ENCODE results near the gene ADAMTS20.

DNA sequence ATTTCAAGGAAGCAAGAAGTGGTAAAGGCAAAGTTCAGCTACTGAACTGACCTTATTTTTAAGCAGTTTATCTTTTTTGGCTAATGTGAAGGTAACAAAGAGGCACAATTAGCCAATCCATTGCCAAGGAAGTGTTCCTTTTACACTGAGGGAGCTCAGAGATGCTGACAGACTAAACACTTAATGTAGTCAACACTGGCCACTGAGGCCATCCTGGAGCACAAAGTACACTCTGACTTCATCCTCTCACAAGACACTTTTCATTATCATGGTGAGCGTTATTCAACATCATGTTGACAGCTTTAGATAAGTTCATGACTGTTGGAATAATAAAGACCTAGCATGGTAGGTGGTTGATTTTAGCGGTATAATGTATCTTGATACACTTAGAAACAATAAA lies 89.9 kb downstream of the ADAMTS20 start:
- TF ChIP-seq CTCF (conservative IDR thresholded peaks at IDR 0.05 in 1 of 2, IDR thresholded peaks at IDR 0.05 in 1 of 2; ENCODE audit: low read depth in 1 of 2, low read length in 2 of 2) (no peak), EZH2 (IDR thresholded peaks at IDR 0.05; ENCODE audit: low read length, missing control alignments) (no peak)

Data from fibroblast of lung (primary cell).